HG03442 (cell line): Measurements from ENCODE around the gene DNTT.

Source experiments
- ATAC-seq: cut with Tn5 transposase; IDR thresholded peaks from one replicate; pipeline ENCODE4 v1.9.1; 2021; ENCODE audit warnings: mild to moderate bottlenecking, moderate library complexity; ENCODE audit not compliant: unreplicated experiment

Gene DNTT

GRCh38 chr10:96339956-96340904 is 36.0 kb downstream of the DNTT start:
- peak; percentile 58 for ATAC-seq

GRCh38 chr10:96341219-96342182 is 37.3 kb downstream of the DNTT start:
- peak; percentile 58 for ATAC-seq

- ATAC-seq = no peak
Observed at GRCh38 chr10:96342402-96342801, 38.2 kb downstream of the DNTT start.

GRCh38 chr10:96344178-96344577 is 39.9 kb downstream of the DNTT start:
- ATAC-seq = no peak

GRCh38 chr10:96345222-96345621 is 41.0 kb downstream of the DNTT start:
- no peak for ATAC-seq

- no peak for ATAC-seq
Observed at GRCh38 chr10:96346295-96346694, 42.1 kb downstream of the DNTT start.

- ATAC-seq = no peak
Observed at GRCh38 chr10:96352027-96352426, 47.8 kb downstream of the DNTT start.

GRCh38 chr10:96352582-96352981 is 48.3 kb downstream of the DNTT start:
- ATAC-seq = no peak

GRCh38 chr10:96357038-96357620 is 52.9 kb downstream of the DNTT start:
- no peak for ATAC-seq

- ATAC-seq = no peak
Observed at GRCh38 chr10:96358851-96359540, 54.8 kb downstream of the DNTT start, which contains the start of gene OPALIN. OPALIN (minus strand) TSS chr10:96359002; CDS start chr10:96358896, 106 bp downstream.

- ATAC-seq = no peak
Observed at GRCh38 chr10:96359616-96360015, 55.4 kb downstream of the DNTT start.

- ATAC-seq = no peak
Observed at GRCh38 chr10:96360331-96360730, 56.1 kb downstream of the DNTT start.

- ATAC-seq = no peak
Observed at GRCh38 chr10:96360766-96361165, 56.5 kb downstream of the DNTT start.

- ATAC-seq = no peak
Observed at GRCh38 chr10:96365571-96365970, 61.3 kb downstream of the DNTT start.

- ATAC-seq = no peak
Observed at GRCh38 chr10:96366508-96366907, 62.3 kb downstream of the DNTT start.

- ATAC-seq = no peak
Observed at GRCh38 chr10:96367470-96367869, 63.2 kb downstream of the DNTT start.

GRCh38 chr10:96368971-96369370 is 64.7 kb downstream of the DNTT start:
- ATAC-seq = no peak

- no peak for ATAC-seq
Observed at GRCh38 chr10:96369890-96370583, 65.8 kb downstream of the DNTT start.

- ATAC-seq = no peak
Observed at GRCh38 chr10:96370584-96371157, 66.4 kb downstream of the DNTT start.
